HL-60 (cell line): ENCODE data around the gene LRBA.

ENCODE experiments used
- DNase-seq, 2 experiments: peaks; one replicate each; pipeline ENCODE4 v3.0.0-alpha.2; 2010 to 2020; ENCODE audit warnings: low read depth in 1 of 2, low spot score in 1 of 2
- H3K27ac ChIP-seq: fragments of 250-450 bp; sonication (Bioruptor Pico); replicated peaks from 2 replicates; pipeline ENCODE4 v1.5.1; 2020; ENCODE audit warnings: mild to moderate bottlenecking, moderate library complexity
- H3K27me3 ChIP-seq: fragments of 250-450 bp; sonication (Bioruptor Pico); 2 replicates; pipeline ENCODE4 v1.5.1; 2021; ENCODE audit warnings: mild to moderate bottlenecking, moderate library complexity; ENCODE audit not compliant: insufficient read depth, poor library complexity, severe bottlenecking
- H3K4me3 ChIP-seq: replicated peaks from 2 replicates; pipeline ENCODE4 v1.5.1; 2011; ENCODE audit warnings: mild to moderate bottlenecking, control low read depth, low read length; ENCODE audit not compliant: insufficient read depth
- GABPA ChIP-seq: IDR thresholded peaks from 2 replicates; pipeline ENCODE4 v1.6.1; 2012; ENCODE audit warnings: low read depth
- POLR2AphosphoS5 ChIP-seq: IDR thresholded peaks from 2 replicates; pipeline ENCODE4 v1.6.1; 2012; ENCODE audit warnings: low read depth
- SPI1 ChIP-seq: IDR thresholded peaks from 2 replicates; pipeline ENCODE4 v1.6.1; 2012; ENCODE audit warnings: low read depth, mild to moderate bottlenecking, borderline replicate concordance
- TF ChIP-seq, protein P1 (sequence below): IDR thresholded peaks from 2 replicates; pipeline ENCODE4 v1.6.1; 2012; ENCODE audit warnings: low read depth; ENCODE audit not compliant: insufficient replicate concordance
- TF ChIP-seq, protein P2 (sequence below): IDR thresholded peaks from one replicate; pipeline ENCODE4 v1.5.1; 2011; ENCODE audit warnings: low read length, control low read depth, inconsistent platforms; ENCODE audit not compliant: insufficient read depth

The LRBA gene

DNA sequence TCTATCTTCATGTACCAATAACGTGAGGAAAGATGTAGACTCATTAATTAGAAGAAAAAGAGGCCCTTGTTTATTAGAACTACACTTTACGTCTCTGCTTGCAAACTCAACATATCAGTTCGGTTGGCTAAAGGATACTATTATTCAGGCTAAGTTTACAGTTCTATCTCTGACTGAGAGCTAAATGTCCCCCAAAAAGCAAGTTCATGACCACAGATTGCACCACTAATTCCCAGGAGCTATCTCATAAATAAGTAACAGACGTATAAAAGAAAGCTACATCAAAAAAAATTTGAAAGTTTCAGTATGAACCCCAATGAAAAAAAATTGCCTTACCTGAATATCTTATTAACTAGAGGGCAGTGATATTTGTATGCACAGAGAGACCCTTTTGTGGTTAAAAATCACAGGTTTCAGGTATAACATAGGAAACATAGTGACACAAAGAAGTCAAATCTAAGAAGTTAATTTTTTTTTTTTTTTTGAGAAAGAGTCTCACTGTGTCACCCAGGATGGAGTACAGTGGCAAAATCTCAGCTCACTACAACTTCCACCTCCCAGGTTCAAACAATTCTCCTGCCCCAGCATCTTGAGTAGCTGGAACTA lies 304.2 kb downstream of the LRBA start:
- TF ChIP-seq GABPA (no peak), POLR2AphosphoS5 (no peak), SPI1 (no peak)
- TF ChIP-seq, protein P1, sequence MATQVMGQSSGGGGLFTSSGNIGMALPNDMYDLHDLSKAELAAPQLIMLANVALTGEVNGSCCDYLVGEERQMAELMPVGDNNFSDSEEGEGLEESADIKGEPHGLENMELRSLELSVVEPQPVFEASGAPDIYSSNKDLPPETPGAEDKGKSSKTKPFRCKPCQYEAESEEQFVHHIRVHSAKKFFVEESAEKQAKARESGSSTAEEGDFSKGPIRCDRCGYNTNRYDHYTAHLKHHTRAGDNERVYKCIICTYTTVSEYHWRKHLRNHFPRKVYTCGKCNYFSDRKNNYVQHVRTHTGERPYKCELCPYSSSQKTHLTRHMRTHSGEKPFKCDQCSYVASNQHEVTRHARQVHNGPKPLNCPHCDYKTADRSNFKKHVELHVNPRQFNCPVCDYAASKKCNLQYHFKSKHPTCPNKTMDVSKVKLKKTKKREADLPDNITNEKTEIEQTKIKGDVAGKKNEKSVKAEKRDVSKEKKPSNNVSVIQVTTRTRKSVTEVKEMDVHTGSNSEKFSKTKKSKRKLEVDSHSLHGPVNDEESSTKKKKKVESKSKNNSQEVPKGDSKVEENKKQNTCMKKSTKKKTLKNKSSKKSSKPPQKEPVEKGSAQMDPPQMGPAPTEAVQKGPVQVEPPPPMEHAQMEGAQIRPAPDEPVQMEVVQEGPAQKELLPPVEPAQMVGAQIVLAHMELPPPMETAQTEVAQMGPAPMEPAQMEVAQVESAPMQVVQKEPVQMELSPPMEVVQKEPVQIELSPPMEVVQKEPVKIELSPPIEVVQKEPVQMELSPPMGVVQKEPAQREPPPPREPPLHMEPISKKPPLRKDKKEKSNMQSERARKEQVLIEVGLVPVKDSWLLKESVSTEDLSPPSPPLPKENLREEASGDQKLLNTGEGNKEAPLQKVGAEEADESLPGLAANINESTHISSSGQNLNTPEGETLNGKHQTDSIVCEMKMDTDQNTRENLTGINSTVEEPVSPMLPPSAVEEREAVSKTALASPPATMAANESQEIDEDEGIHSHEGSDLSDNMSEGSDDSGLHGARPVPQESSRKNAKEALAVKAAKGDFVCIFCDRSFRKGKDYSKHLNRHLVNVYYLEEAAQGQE, result no peak
- TF ChIP-seq, protein P2, sequence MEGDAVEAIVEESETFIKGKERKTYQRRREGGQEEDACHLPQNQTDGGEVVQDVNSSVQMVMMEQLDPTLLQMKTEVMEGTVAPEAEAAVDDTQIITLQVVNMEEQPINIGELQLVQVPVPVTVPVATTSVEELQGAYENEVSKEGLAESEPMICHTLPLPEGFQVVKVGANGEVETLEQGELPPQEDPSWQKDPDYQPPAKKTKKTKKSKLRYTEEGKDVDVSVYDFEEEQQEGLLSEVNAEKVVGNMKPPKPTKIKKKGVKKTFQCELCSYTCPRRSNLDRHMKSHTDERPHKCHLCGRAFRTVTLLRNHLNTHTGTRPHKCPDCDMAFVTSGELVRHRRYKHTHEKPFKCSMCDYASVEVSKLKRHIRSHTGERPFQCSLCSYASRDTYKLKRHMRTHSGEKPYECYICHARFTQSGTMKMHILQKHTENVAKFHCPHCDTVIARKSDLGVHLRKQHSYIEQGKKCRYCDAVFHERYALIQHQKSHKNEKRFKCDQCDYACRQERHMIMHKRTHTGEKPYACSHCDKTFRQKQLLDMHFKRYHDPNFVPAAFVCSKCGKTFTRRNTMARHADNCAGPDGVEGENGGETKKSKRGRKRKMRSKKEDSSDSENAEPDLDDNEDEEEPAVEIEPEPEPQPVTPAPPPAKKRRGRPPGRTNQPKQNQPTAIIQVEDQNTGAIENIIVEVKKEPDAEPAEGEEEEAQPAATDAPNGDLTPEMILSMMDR, result no peak
- no peaks in the 10 kb centered on the region for H3K27me3 ChIP-seq
- no peak for DNase-seq
- H3K27ac ChIP-seq, result no peak overlapping the region
- H3K4me3 ChIP-seq, result no peak overlapping the region

DNA sequence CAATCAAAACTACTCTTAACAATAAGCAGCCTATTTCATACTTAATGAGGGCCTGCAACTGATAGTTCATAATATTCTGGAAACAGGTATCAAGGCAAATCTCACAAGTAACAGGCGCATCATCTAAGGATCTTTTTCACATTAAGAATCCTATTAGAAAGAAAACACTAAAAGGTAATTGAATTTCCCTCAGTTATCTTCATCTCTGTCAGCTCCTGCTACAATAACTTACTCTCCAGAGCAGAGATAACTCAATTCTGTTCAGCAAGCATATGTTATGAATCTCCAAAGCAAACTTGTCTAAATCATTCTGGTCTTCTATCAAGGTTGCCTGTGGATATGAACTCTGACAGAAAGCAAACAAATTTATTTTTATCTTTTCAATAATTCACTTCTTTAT lies 307.1 kb downstream of the LRBA start:
- no peak for TF ChIP-seq GABPA
- TF ChIP-seq, protein P2, result no peak
- no peak for TF ChIP-seq SPI1
- TF ChIP-seq POLR2AphosphoS5, result no peak
- no peak for DNase-seq
- Histone ChIP-seq H3K27me3 (no peaks in the 10 kb centered on the region), H3K4me3 (no peak overlapping the region), H3K27ac (no peak overlapping the region)

DNA sequence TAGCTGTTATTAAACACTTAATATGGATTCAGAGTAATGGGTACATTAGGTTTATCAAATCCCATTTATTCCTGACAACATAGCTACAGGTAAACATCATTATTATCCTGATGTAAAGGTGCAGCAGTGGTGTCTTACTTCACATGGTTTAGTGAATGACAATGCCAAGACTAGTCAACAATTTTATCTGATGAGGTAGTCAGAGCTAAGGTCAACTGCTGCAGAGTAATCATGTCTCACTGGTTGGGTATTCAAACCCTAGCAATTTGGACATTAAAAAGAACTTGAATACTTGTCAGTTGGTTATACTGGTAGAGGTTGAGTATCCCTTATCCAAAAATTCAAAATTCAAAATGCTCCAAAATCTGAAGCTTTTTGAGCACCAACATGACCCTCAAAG lies 315.5 kb downstream of the LRBA start:
- TF ChIP-seq POLR2AphosphoS5, result no peak
- no peak for TF ChIP-seq GABPA
- Histone ChIP-seq H3K27ac (no peak overlapping the region), H3K27me3 (no peaks in the 10 kb centered on the region), H3K4me3 (no peak overlapping the region)
- no peak for DNase-seq

DNA sequence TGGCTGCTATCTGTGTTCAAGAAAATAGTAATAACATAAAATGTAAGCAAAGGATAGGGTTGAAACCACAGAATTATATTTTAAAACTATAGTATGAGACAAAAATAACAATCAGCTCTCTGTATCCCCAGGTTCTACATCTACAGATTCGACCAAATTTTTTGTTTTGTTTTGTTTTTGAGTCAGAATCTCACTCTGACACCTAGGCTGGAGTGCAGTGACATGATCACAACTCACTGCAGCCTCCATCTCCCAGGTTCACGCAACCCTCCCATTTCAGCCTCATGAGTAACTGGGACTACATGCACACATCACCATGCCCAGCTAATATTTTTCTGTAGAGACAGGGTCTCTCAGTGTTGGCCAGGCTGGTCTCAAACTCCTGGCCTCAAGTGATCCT lies 319.9 kb downstream of the LRBA start:
- Histone ChIP-seq H3K27me3 (no peaks in the 10 kb centered on the region), H3K27ac (no peak overlapping the region), H3K4me3 (no peak overlapping the region)
- no peak for DNase-seq
- TF ChIP-seq SPI1 (no peak), POLR2AphosphoS5 (no peak), GABPA (no peak)
- TF ChIP-seq, protein P1, result no peak
- TF ChIP-seq, protein P2, result no peak
